ENCODE results near the gene ASB16. TPM values are rescaled to one million over a fixed set of nuclear protein-coding genes. Genes with fewer than 3 reads are reported as not detected.

The ASB16 gene
- total RNA-seq, 1 experiment from 2014 or later = not detected

- no peak for DNase-seq (ENCODE audit: low read depth)
Measured at GRCh38 chr17:44187131-44187899, 16.8 kb downstream of the ASB16 start.

DNA sequence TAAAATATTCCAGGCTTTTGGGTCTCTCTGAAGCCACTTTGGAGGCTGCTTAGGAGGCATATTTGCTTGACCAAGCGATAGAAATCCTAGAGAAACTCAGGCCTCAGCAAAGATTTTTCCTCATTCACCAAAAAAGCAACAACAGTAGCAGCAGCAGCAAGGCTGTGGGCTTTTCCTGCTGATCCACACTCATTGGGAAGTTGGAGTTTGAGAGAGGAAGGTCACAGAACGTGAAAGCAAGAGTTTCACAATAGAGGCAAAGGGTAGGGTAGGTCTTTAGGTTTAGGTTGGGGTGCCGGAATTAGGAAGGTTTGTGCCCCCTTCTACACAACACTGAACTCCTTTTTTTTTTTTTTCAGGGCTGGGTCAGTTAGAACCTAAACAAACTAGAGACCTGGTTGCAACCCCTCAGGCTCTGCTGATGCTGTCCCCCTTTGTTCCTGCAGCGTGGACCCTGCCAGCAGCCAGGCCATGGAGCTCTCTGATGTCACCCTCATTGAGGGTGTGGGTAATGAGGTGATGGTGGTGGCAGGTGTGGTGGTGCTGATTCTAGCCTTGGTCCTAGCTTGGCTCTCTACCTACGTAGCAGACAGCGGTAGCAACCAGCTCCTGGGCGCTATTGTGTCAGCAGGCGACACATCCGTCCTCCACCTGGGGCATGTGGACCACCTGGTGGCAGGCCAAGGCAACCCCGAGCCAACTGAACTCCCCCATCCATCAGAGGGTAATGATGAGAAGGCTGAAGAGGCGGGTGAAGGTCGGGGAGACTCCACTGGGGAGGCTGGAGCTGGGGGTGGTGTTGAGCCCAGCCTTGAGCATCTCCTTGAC is 18.3 kb downstream of the ASB16 start:
- DNase-seq (ENCODE audit: low read depth) = no peak

- no peak for DNase-seq (ENCODE audit: low read depth)
Measured at GRCh38 chr17:44190481-44190880, 20.0 kb downstream of the ASB16 start.

GRCh38 chr17:44191369-44191768 is 20.9 kb downstream of the ASB16 start:
- DNase-seq (ENCODE audit: low read depth) = no peak

GRCh38 chr17:44191941-44192496 is 21.5 kb downstream of the ASB16 start:
- no peak for DNase-seq (ENCODE audit: low read depth)

- no peak for DNase-seq (ENCODE audit: low read depth)
Measured at GRCh38 chr17:44192750-44193149, 22.2 kb downstream of the ASB16 start.

DNA sequence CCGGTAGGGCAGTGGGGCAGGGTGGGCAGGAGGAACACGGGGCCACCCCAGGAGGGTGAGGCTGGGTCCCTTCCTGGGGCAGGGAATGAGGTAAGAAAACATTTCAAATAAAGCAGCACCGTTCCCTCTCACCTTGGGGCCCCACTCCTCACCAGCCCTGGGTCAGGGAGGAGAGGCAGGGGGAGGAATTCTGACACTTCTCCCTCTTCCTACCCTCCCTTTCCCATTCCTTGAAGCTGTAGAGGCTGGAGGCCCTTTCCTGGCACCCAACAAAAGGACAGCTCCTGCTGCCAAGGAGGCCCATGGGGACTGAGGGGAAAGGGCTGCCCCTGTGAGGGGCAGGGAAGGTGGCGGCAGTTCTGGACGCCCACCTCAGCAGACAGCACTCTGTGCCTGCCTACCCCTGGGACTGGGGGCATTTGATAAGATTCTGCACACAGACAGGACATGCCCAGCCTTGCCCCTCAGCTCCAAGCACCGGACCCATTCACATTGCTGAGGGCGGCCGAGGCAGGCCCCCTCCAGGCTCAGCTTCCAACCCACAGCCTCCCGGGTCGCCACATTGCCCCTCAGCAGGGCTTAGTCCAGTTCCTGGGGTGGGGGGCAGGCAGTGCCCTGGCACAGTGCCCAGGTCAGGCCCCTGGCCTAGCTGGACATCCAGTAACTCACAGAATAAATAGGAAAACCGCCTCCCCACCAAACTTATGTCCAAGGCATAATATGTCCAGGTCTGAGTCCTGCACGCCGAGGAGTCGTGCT is 23.0 kb downstream of the ASB16 start:
- no peak for DNase-seq (ENCODE audit: low read depth)

- no peak for DNase-seq (ENCODE audit: low read depth)
Measured at GRCh38 chr17:44197107-44197506, 26.6 kb downstream of the ASB16 start.

- peak; percentile 80 for DNase-seq (ENCODE audit: low read depth)
Measured at GRCh38 chr17:44197980-44198720, 27.6 kb downstream of the ASB16 start.

GRCh38 chr17:44198721-44199552 is 28.4 kb downstream of the ASB16 start:
- peak; percentile 35 for DNase-seq (ENCODE audit: low read depth)

DNA sequence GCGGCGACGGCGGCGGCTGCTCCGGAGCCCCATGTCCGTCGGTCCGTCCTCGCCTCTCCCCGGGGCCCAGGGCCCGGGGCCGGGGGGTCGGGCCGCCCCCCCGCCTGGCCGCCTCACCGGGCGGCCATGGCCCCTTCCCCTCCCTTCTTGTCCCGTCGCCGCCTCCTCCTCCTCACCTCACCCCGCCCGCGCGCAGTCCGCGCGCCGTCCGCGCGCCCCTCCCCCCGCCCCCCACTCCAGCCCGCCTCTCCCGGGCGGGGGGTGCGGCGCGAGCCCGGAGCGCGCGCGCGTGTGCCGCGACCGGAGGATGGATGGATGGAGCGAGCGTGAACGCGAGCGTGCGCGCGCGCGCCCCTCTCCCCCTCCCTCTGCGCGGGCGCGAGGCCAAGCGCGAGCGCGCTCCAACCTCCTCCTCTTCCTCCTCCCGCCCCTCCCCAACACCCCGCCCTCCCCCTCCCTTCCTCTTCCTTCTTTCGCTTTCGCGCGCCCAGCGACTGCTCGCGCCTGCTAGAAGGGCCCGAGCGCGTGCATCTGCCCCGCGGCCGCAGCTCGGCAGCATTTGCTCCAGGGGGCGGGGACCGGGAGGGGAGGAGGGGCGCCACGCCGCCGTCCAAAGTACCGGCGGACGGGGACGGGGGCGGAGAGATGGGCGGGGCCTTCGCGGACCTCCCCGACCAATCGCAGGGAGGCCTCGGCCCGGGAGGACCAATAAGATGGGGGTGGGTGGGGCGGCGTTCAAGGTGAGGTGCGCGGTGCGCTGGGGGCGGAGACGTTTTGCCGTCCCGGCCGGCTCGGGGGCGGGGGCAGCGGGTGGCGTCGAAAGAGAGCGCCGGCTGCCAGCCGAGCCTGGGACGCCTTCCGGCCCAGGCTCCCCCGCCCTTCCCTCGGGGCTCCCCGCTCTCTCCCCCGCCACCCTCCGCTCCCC is 29.3 kb downstream of the ASB16 start, which contains the start of gene ATXN7L3:
TSS of gene ATXN7L3 (minus strand) at position 332 of the 925 bp plus-strand sequence. CDS start 1,814 bp downstream, outside the sequence.
- peak; percentile 97 for DNase-seq (ENCODE audit: low read depth)

DNA sequence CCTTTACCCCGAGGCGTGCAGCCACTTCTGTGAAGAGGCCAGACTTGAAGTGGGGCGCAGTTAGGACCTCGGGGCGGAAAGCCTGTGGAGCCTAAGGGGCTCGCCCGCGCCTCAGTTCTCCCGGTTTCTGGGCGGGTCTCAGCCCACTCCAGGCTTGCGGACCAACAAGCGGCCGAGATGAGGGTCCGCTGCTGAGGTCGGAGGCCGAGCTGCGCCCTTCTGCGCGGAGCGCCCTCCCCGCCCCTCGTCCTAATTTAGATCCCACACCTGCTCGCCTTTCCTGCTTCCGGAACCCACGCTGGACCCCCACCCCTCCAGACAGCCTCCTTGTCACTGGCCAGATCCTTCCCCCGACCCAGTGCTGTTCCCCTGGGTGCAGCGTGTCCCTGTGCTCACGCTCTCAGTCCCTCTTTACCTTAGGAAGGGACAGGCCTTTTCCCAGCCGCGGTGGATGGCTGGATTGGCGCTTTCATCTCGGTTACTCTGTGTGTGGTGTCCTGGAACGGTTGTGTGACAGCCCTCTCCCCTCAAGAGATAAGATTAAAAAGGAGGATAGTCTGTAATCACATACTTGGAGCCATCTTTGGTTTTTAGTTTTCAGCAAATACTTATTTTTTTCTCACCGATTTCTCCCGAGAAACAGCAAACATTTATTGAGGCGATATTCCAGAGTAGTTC is 30.1 kb downstream of the ASB16 start:
- no peak for DNase-seq (ENCODE audit: low read depth)

GRCh38 chr17:44202756-44203155 is 32.3 kb downstream of the ASB16 start:
- no peak for DNase-seq (ENCODE audit: low read depth)

DNA sequence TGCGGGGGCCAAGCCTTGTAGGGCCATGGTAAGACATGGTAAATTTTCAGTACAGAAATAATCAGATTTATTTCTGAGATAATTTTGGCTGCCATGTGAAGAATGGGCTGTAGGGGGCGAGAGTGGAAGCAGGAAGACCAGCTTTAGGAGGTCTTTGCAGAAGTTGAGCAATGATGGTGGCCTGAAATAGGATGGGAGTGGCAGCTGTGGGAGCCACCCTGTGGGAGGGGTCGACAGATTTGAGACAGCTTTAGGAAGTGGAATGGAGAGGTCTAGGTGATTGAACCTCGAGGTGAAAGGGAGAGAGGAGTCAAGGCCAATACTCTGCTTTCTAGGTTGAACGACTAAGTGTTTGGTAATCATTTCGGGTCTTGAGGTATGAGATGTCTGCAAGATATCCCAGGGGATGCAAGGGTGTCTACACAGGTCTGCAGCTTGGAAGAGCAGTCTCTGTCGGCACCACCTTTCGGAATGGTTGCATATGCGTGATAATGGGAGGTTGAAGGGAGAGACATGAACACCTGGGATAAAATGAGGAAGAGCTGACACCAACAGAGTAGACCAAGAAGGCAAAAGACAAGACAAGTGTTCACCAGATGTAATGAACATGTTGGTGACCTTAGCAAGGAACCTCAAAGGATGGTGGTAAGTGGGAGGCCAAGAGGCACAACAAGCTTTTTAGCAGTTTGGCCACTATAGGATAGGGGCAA is 33.4 kb downstream of the ASB16 start:
- DNase-seq (ENCODE audit: low read depth) = peak; percentile 70

DNA sequence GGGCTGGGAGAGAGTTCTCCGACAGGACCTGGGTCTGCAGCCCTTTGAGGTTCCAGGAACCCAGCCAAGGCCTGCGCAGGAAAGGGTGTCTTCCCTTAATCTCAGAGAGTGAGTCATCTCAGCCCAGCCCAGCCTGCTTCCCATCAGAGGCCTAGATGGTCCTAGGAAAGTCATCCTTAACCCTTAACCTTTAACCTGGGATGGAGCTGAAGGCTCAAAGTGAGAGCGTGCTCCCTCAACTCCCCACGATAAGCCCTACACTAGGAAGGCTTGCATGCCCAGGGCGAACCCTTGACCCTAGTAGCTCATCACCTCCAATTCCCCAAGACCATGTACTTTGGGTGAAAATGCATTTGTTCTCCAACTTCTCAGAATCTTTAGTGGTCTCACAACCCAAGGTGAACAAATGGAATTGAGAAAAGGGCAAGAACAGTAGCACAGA is 34.0 kb downstream of the ASB16 start:
- peak; percentile 62 for DNase-seq (ENCODE audit: low read depth)

GRCh38 chr17:44205962-44206824 is 35.7 kb downstream of the ASB16 start:
- no peak for DNase-seq (ENCODE audit: low read depth)

GRCh38 chr17:44206825-44207155 is 36.3 kb downstream of the ASB16 start:
- no peak for DNase-seq (ENCODE audit: low read depth)
